Measurements from ENCODE around the gene SLC44A4.

GRCh38 chr6:31860349-31860748, 18.4 kb downstream of the SLC44A4 start:
- TF ChIP-seq CTCF (conservative IDR thresholded peaks at IDR 0.05) (no peak), ZFX (IDR thresholded peaks at IDR 0.05) (no peak)
